Stomach smooth muscle (tissue), 2 donors: Measurements from ENCODE around the gene RNF133.

Experiments used
- H3K27ac ChIP-seq: one replicate; pipeline ENCODE4 v1.7.0; 2013; ENCODE audit warnings: mild to moderate bottlenecking, low read length, inconsistent platforms
- H3K27me3 ChIP-seq, 2 donors: one replicate each; pipeline ENCODE4 v1.7.0; 2013; ENCODE audit warnings: low read length in 2 of 2; ENCODE audit not compliant: insufficient read depth in 2 of 2, control insufficient read depth in 1 of 2
- H3K36me3 ChIP-seq, 2 donors: one replicate each; pipeline ENCODE4 v1.7.0; 2013; ENCODE audit warnings: low read length in 2 of 2; ENCODE audit not compliant: control insufficient read depth in 2 of 2, insufficient read depth in 2 of 2
- H3K4me1 ChIP-seq: one replicate; pipeline ENCODE4 v1.7.0; 2013; ENCODE audit warnings: low read length; ENCODE audit not compliant: control insufficient read depth, insufficient read depth
- H3K4me3 ChIP-seq, 2 donors: one replicate each; pipeline ENCODE4 v1.7.0; 2013; ENCODE audit warnings: low read length in 2 of 2
- H3K9ac ChIP-seq, 2 donors: one replicate each; pipeline ENCODE4 v1.7.0; 2013; ENCODE audit warnings: low read length in 2 of 2, mild to moderate bottlenecking in 1 of 2
- H3K9me3 ChIP-seq, 2 donors: one replicate each; pipeline ENCODE4 v1.7.0; 2013; ENCODE audit warnings: low read length in 2 of 2; ENCODE audit not compliant: control insufficient read depth in 2 of 2
- donor health status: healthy.
- donor health status: Pancreatic carcinoma.

RNF133 gene

DNA sequence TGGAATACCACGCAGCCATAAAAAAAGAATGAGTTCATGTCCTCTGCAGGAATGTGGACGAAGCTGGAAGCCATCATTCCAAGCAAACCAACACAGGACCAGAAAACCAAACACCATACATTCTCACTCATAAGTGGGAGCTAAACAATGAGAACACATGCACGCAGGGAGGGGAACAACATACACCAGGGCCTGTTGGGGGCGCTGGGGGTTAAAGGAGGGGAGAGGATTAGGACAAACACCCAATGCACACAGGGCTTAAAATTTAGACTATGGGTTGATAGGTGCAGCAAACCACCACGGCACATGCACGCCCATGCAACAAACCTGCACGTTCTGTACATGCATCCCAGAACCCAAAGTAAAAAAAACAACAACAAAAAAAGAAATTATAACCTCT lies 23.3 kb downstream of the RNF133 start:
- H3K4me3 ChIP-seq, result no peak overlapping the region
- no peak overlapping the region for H3K9ac ChIP-seq

DNA sequence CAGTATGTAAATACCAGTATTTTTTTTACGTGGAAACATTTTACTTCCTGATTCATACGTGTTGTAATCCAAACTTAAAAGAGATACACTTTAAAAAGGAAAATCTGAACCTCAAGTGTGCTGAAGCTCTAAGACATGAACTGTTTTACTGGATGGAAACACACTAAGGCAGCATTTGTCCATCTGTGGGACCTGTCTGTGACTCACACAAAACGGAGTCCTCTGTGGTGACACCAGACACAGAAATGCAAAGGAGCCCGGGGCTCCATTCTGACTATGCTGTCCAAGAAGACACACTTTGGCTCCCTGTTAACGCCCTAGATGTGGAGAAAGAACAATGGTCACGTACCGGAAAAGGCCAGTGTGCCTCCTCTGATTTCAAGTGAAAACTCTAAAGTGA lies 23.9 kb downstream of the RNF133 start:
- no peak overlapping the region for H3K4me3 ChIP-seq
- H3K36me3 ChIP-seq, result no peaks in the 10 kb centered on the region
- H3K27me3 ChIP-seq, result no peaks in the 10 kb centered on the region
- H3K9me3 ChIP-seq, result no peaks in the 10 kb centered on the region
- H3K4me1 ChIP-seq, result peaks cover 3% of the 10 kb centered on the region
- no peak overlapping the region for H3K9ac ChIP-seq
- H3K27ac ChIP-seq, result no peak overlapping the region

More for the DNA sequence above, 23.3 kb downstream of the RNF133 start:
- Histone ChIP-seq H3K9me3 (no peaks in the 10 kb centered on the region), H3K4me1 (peaks cover 3% of the 10 kb centered on the region), H3K27ac (no peak overlapping the region), H3K27me3 (no peaks in the 10 kb centered on the region), H3K36me3 (no peaks in the 10 kb centered on the region)

DNA sequence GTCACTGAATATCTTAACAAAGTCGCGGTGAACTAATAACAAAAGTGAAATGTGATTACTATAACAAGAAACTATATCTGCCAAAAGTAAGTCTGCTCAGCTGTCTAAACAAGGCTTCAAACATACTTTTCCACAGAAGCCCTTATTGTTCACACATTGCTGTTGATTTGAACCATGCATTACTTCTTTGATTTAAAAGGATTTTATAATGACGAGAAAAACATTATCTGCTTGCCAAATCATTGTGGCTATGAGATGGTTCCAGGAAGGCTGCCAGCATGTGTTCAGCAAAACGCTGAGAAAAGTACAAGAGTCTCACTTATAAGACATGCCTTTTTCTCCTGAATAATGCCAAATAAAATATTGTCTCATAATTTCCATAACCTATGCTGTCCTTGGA lies 24.4 kb downstream of the RNF133 start:
- H3K4me1 ChIP-seq, result peaks cover 3% of the 10 kb centered on the region
- no peaks in the 10 kb centered on the region for H3K9me3 ChIP-seq
- no peaks in the 10 kb centered on the region for H3K36me3 ChIP-seq
- H3K4me3 ChIP-seq, result no peak overlapping the region
- H3K9ac ChIP-seq, result no peak overlapping the region
- H3K27ac ChIP-seq, result no peak overlapping the region
- no peaks in the 10 kb centered on the region for H3K27me3 ChIP-seq

DNA sequence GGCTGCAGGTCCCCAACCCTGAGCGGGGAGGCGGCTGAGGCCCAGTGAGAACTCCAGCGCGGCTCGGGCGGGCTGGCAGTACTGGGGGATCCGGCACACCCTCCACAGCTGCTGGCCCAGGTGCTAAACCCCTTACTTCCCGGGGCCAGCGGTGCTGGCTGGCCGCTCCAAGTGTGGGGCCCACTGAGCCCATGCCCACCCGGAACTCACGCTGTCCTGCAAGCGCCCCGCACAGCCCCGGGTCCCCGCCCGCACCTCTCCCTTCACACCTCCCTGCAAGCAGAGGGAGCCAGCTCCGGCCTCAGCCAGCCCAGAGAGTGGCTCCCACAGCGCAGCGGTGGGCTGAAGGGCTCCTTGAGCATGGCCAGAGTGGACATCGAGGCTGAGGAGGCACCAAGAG lies 25.0 kb downstream of the RNF133 start:
- Histone ChIP-seq H3K4me3 (no peak overlapping the region), H3K9ac (no peak overlapping the region), H3K27ac (no peak overlapping the region), H3K4me1 (peaks cover 3% of the 10 kb centered on the region), H3K9me3 (no peaks in the 10 kb centered on the region), H3K27me3 (no peaks in the 10 kb centered on the region), H3K36me3 (no peaks in the 10 kb centered on the region)

DNA sequence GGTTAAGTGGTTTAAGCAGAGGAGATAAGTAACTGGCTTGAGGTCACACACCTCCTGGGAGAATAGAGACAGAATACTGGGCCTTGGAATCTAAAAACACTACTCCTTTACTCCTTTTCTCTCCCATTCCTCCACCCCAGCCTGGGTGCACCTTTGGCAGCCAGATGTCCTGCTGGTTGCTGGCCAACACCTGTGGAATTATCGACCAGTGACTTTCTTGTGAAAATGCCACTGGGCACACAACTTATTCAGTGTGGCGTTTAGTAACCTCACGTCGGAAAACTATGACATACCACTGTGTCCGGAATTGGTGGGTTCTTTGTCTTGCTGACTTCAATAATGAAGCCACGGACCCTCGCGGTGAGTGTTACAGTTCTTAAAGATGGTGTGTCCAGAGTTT lies 26.4 kb downstream of the RNF133 start:
- Histone ChIP-seq H3K27me3 (no peaks in the 10 kb centered on the region), H3K9ac (no peak overlapping the region), H3K4me3 (no peak overlapping the region), H3K36me3 (no peaks in the 10 kb centered on the region), H3K27ac (no peak overlapping the region), H3K4me1 (peaks cover 3% of the 10 kb centered on the region), H3K9me3 (no peaks in the 10 kb centered on the region)

DNA sequence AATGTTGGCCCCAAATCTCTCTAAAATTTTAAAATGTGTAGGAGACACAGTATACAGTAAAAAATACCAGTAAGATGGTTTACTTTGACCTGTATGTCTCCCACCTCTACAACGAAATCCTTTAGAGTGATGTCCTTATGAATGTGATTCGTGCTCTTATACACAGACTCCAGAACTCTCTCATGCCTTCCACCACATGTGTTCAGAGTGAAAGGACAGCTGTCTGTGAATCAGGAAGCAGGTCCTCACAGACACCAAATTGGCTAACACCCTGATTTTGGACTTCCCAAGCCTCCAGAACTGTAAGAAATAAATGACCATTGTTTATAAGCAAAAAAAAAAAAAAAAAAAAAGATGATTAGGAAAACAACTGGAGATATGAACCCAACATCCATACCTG lies 35.2 kb downstream of the RNF133 start:
- Histone ChIP-seq H3K4me3 (no peak overlapping the region), H3K27ac (no peak overlapping the region)

DNA sequence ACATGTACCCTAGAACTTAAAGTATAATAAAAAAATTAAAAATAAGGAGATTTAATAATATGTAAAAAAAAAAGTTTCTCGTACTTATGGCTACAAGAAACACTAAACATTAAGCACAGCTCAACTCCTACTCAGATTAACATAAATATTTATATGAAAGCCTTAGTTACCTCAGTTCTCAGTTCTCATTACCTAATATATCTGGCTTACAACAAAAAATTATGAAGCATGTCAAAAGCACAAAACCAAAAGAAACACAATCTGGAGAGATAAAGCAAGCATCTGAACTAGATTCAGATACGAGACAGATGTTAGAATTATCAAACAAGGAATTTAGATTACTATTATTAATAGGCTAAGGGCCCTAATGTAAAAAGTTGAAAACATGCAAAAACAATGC lies 40.1 kb downstream of the RNF133 start:
- Histone ChIP-seq H3K36me3 (no peaks in the 10 kb centered on the region), H3K9me3 (no peaks in the 10 kb centered on the region), H3K4me1 (no peaks in the 10 kb centered on the region), H3K27ac (no peak overlapping the region), H3K9ac (no peak overlapping the region), H3K27me3 (no peaks in the 10 kb centered on the region), H3K4me3 (no peak overlapping the region)

More for the DNA sequence above, 35.2 kb downstream of the RNF133 start:
- Histone ChIP-seq H3K36me3 (no peaks in the 10 kb centered on the region), H3K27me3 (no peaks in the 10 kb centered on the region), H3K4me1 (no peaks in the 10 kb centered on the region), H3K9ac (no peak overlapping the region), H3K9me3 (no peaks in the 10 kb centered on the region)

DNA sequence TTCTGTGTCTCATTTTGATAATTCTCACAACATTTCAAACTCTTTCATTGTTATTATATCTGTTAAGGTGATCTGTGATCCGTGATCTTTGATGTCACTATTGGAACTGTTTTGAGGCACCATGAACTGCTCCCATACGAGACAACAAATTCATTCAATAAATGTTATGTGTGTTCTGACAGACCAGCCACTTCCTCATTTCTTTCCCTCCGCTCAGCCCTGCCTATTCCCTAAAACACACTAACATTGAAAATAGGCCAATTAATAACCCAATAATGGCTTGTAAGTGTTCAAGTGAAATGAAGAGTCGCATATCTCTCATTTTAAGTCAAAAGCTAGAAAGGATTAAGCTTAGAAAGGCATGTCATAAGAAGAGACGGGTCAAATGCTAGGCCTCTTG lies 45.2 kb downstream of the RNF133 start:
- H3K9me3 ChIP-seq, result no peaks in the 10 kb centered on the region
- H3K9ac ChIP-seq, result no peak overlapping the region
- no peaks in the 10 kb centered on the region for H3K36me3 ChIP-seq
- H3K4me1 ChIP-seq, result no peaks in the 10 kb centered on the region
- no peak overlapping the region for H3K4me3 ChIP-seq
- no peak overlapping the region for H3K27ac ChIP-seq
- no peaks in the 10 kb centered on the region for H3K27me3 ChIP-seq

DNA sequence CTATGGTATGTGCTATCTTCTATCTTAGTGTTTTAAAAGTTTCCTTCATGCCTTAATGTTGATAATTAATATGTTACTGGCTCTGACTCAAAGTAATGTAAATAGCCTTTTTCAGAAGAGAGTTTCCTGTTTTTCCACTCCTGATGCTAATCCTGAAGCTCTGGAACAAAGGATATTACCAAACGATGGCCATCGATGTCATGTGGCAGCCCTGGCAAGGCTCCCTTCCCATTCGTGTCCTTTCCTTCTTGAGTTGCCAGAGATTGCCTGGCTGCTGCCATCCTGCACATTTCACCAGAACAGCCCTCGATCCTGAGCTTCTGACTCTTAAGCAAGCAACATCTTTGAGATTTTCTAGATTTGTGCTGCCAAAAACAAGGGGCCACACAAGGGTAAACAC lies 46.0 kb downstream of the RNF133 start:
- H3K9me3 ChIP-seq, result no peaks in the 10 kb centered on the region
- no peaks in the 10 kb centered on the region for H3K27me3 ChIP-seq
- H3K4me3 ChIP-seq, result no peak overlapping the region
- no peak overlapping the region for H3K27ac ChIP-seq
- H3K9ac ChIP-seq, result no peak overlapping the region
- H3K36me3 ChIP-seq, result no peaks in the 10 kb centered on the region
- H3K4me1 ChIP-seq, result no peaks in the 10 kb centered on the region

DNA sequence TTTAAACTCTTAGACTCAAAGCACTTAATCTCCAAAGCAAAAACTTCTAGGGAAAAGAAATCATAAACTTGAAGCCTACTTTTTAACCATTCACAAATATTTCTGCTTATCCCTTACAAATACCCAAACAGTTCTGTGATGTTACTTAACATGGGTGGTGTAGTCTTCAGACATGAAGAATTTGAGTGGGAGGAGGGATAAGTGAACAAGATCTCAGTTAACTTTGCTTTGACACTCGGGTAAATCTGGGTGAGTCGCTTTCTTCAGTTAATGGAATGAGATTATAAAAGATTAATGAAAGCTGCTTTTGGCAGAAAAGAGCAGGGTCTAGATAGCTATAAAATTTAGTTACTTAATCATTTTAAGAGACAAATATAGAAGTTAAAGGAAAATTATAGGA lies 47.5 kb downstream of the RNF133 start:
- H3K9ac ChIP-seq, result no peak overlapping the region
- H3K27ac ChIP-seq, result no peak overlapping the region
- H3K9me3 ChIP-seq, result no peaks in the 10 kb centered on the region
- H3K4me1 ChIP-seq, result no peaks in the 10 kb centered on the region
- H3K4me3 ChIP-seq, result no peak overlapping the region
- no peaks in the 10 kb centered on the region for H3K36me3 ChIP-seq
- H3K27me3 ChIP-seq, result no peaks in the 10 kb centered on the region
